Measurements from ENCODE around the gene FRAT1.

The FRAT1 gene

DNA sequence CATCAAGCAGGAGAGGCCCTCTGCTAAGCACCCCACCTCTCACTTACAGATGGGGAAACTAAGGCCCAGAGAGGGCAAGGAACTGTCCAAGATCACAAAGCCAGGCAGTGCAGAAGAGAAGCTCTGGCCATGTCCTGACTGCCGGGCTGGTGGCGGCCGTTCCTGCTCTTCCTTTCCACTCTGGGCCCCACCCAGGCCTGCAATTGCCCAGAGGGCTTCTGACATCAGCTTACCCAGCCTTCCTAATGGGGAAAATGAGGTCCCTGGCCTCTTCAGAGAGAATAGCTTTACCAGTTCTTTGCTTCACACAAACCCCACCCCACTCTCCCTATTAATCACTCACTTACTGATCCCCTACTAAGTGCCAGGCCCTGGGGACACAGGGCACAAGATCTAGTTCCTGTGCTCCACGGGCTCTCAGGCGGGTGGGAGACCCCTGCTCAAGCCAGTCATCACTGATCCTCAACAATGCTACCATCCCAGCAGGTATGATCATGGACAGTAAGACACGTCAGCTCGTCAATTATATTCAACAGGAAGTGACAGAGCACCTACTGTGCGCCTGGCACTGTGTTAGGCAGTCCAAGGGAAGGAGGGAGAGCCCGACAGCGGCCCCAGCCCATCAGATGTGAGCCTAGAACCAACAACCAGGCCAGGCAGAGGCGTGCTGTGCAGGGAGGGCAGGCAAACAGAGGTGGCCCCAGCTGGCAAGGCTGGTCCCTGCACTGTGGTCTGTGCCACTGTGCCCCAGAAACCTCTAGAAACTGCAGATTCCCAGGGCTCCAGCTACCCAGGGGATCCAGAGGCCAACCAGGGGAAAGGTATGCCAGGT, 41.9 kb downstream of the FRAT1 start:
- no peak for DNase-seq
- Mint-ChIP-seq H3K4me1 (peaks cover 9 to 25% of the 10 kb centered on the region in 2 donors), H3K4me3 (no peak overlapping the region), H3K27me3 (no peaks in the 10 kb centered on the region), H3K9me3 (no peaks in the 10 kb centered on the region), H3K36me3 (peaks cover 68 to 73% of the 10 kb centered on the region in 2 donors), H3K27ac (no peak overlapping the region)
- no peak for ATAC-seq (replicated peaks)

DNA sequence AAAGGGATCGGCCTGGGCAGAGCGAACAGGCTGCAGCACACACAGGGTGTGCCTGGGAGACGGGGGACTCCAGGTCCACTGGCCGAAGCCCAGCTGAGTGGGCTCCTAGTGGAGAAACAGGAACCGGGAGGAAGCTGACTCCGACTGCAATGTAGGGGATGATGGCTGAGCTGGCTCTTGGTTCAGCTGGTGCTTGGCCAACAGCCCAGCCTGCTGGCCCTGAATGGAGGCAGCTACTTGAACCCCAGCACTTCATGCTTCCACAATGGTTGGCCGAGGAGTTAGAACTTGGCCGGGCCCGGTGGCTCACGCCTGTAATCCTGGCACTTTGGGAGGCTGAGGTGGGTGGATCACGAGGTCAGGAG, 42.4 kb downstream of the FRAT1 start:
- ATAC-seq (replicated peaks), result no peak
- H3K36me3 Mint-ChIP-seq, result peaks cover 69 to 73% of the 10 kb centered on the region in 2 donors
- H3K4me3 Mint-ChIP-seq, result no peak overlapping the region
- DNase-seq, result no peak
- H3K27ac Mint-ChIP-seq, result no peak overlapping the region
- H3K4me1 Mint-ChIP-seq, result peaks cover 14 to 26% of the 10 kb centered on the region in 2 donors
- no peaks in the 10 kb centered on the region for H3K27me3 Mint-ChIP-seq
- H3K9me3 Mint-ChIP-seq, result no peaks in the 10 kb centered on the region

DNA sequence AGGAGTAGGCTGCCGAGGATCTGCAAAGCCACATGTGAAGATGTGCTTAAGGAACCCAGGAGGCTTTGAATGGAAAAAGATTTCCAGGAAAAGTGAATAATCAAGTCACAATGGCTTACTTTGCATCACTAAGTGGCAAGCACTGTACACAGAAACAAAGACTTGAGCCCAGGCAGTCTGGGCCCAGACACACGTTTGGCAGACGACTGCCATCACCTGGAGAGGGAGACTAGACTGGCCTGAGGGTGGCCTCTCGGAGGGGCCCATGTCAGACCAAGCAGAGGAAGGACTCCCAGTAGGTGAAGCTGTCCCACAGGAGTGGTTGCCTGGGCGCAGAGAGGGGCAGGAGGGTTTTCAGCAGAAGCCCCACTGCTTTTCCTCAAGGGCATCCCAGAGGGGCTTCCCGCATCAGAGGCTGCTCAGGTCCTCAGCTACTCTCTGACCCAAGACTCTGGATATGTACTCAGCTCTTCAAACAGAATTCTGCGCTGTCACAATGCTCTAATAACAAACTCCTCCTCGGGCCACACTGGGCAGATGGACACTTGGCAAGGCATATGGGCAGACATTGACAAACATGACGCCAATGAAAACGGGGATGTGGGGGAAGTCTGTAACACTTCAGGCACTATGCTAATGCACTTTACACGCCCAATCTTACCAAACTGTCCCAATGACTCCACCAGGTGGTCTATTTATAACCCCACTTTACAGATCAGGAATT, 43.4 kb downstream of the FRAT1 start:
- no peak for DNase-seq
- Mint-ChIP-seq H3K9me3 (no peaks in the 10 kb centered on the region), H3K27ac (no peak overlapping the region), H3K4me1 (peaks cover 19 to 35% of the 10 kb centered on the region in 2 donors), H3K36me3 (peaks cover 72 to 76% of the 10 kb centered on the region in 2 donors), H3K4me3 (no peak overlapping the region), H3K27me3 (no peaks in the 10 kb centered on the region)
- ATAC-seq (replicated peaks), result no peak

DNA sequence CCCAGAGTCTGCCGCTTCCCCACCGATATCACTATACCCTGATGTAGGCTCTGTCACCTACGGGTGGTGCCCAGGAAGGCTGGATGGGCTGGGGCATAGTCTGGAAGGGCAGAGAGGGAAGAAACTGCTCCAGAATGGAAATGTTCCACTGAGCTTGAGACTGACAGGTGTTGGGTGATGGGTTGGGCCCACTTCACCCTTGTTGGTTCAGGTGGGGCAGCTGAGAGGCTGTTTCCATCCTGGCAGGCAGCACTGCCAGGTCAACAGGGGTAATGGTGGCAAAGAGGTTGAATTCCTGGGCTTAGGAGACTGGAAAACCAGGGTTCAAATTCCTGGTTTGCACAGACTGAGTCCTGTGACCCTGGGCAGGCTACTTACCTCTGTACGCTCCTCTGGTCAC, 44.0 kb downstream of the FRAT1 start:
- Mint-ChIP-seq H3K27ac (peak overlapping the region; percentile 31), H3K4me3 (no peak overlapping the region), H3K27me3 (no peaks in the 10 kb centered on the region), H3K36me3 (peaks cover 71 to 79% of the 10 kb centered on the region in 2 donors), H3K4me1 (peaks cover 19 to 37% of the 10 kb centered on the region in 2 donors), H3K9me3 (no peaks in the 10 kb centered on the region)
- ATAC-seq (replicated peaks) (no peak), DNase-seq (no peak)

DNA sequence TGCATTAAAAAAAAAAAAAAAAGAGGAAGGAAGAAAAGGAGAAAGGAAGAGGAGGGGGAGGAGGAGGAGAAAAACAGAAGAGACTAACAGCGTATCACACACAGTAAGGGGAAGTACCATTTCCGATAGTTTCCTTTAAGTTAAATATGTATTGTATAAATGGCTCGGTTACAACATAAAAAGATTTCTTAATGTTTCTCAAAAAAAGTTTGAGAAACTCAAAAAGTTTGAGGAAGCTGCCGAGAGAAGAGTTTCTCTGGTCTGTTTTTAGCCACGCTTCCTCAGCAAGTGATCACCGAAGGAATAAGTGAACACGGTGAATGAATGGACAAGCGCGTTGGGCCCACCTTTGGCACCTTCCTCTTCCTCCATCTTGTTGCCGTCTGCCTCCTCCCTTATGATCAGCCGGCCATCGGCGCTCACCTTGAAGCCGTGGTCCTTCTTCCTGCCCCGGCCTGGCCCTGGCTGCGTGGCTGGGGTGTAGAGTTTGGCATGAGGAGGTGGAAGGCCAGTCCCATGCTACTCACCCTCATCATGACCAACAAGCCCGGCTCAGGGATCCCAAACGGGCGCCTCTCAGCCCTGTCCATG, 46.8 kb downstream of the FRAT1 start:
- Mint-ChIP-seq H3K9me3 (no peaks in the 10 kb centered on the region), H3K27ac (peak overlapping the region; percentile 94), H3K36me3 (peaks cover 77 to 86% of the 10 kb centered on the region in 2 donors), H3K4me1 (peaks cover 19 to 37% of the 10 kb centered on the region in 2 donors), H3K4me3 (peak overlapping the region; percentile 59 to 70), H3K27me3 (no peaks in the 10 kb centered on the region)
- ATAC-seq (replicated peaks) (peak; percentile 88), DNase-seq (no peak)

DNA sequence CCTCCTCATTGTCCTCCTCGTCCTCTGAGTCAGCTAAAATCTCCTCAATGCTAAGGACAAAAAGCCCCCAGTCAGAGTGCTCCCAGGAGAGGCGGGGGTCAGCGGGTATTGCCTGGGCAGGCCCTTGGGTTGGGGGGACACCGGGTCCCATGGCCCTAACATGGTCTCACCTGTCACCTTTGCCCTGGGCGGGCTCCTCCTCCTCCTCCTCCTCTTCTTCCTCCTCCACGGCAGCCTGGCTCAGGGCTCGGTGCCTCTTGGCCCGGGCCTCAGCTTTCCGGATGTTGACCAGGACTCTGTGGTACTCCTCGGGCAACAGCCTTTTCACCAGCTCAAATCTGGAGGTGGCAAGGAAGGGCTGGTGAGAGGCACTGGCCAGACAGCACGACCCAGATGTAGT, 47.5 kb downstream of the FRAT1 start:
- no peaks in the 10 kb centered on the region for H3K9me3 Mint-ChIP-seq
- peak overlapping the region; percentile 94 for H3K27ac Mint-ChIP-seq
- DNase-seq (no peak), ATAC-seq (replicated peaks) (no peak)
- no peaks in the 10 kb centered on the region for H3K27me3 Mint-ChIP-seq
- H3K4me3 Mint-ChIP-seq, result peak overlapping the region; percentile 20 to 70
- H3K36me3 Mint-ChIP-seq, result peaks cover 78 to 85% of the 10 kb centered on the region in 2 donors
- peaks cover 19 to 37% of the 10 kb centered on the region in 2 donors for H3K4me1 Mint-ChIP-seq

DNA sequence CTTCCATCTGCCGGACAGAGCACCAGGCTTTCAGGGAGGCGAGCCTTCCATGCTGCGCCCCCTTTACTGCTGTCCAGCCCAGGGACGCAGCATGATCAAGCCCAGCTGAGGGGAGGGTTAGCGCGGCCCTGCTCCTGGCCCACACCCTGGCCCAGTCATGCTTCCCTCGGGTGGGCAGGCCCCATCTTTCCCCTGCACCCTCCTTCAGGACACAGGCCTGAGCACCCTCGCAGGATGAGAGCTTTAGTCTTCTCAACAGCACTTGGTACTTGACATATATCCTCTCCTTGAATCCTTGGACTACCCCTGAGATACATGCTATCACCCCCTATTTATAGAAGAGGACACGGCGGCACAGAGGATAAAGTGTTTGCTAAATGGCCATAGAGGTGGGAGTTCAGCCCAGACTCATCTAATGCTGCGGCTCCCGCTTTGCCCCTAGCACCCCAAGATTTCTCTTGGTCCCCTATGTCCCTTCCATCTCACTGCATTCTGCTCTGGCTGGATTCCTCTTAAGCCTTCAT, 48.1 kb downstream of the FRAT1 start:
- peak overlapping the region; percentile 94 for H3K27ac Mint-ChIP-seq
- H3K4me3 Mint-ChIP-seq, result no peak overlapping the region
- no peaks in the 10 kb centered on the region for H3K27me3 Mint-ChIP-seq
- H3K9me3 Mint-ChIP-seq, result no peaks in the 10 kb centered on the region
- H3K4me1 Mint-ChIP-seq, result peaks cover 19 to 37% of the 10 kb centered on the region in 2 donors
- ATAC-seq (replicated peaks) (no peak), DNase-seq (no peak)
- H3K36me3 Mint-ChIP-seq, result peaks cover 83 to 91% of the 10 kb centered on the region in 2 donors
